WERI-Rb-1 (cell line): ENCODE measurements around the gene TAAR6.

ENCODE experiments used
- DNase-seq: peaks from one replicate; pipeline ENCODE4 v3.0.0-alpha.2; 2020
- H3K27ac ChIP-seq: fragments of 250-450 bp; sonication (Bioruptor Pico); 2 replicates; pipeline ENCODE4 v1.5.1; 2020; ENCODE audit warnings: mild to moderate bottlenecking, moderate library complexity
- H3K27me3 ChIP-seq: fragments of 250-450 bp; sonication (Bioruptor Pico); 2 replicates; pipeline ENCODE4 v1.5.1; 2021; ENCODE audit warnings: mild to moderate bottlenecking, low read depth, moderate library complexity; ENCODE audit not compliant: insufficient read depth, severe bottlenecking
- H3K36me3 ChIP-seq: fragments of 250-450 bp; sonication (Bioruptor Pico); 2 replicates; pipeline ENCODE4 v1.5.1; 2020; ENCODE audit warnings: mild to moderate bottlenecking, moderate library complexity
- H3K4me3 ChIP-seq: 2 replicates; pipeline ENCODE4 v1.5.1; 2011; ENCODE audit warnings: low read depth, mild to moderate bottlenecking, control low read depth, low read length
- H3K9me3 ChIP-seq: fragments of 250-450 bp; sonication (Bioruptor Pico); 2 replicates; pipeline ENCODE4 v1.5.1; 2021; ENCODE audit warnings: mild to moderate bottlenecking, moderate library complexity; ENCODE audit not compliant: severe bottlenecking
- TF ChIP-seq, protein P1 (sequence below): IDR thresholded peaks from 2 replicates; pipeline ENCODE4 v1.5.1; 2011; ENCODE audit warnings: low read depth, mild to moderate bottlenecking, control low read depth, inconsistent platforms, low read length

TAAR6 gene

DNA sequence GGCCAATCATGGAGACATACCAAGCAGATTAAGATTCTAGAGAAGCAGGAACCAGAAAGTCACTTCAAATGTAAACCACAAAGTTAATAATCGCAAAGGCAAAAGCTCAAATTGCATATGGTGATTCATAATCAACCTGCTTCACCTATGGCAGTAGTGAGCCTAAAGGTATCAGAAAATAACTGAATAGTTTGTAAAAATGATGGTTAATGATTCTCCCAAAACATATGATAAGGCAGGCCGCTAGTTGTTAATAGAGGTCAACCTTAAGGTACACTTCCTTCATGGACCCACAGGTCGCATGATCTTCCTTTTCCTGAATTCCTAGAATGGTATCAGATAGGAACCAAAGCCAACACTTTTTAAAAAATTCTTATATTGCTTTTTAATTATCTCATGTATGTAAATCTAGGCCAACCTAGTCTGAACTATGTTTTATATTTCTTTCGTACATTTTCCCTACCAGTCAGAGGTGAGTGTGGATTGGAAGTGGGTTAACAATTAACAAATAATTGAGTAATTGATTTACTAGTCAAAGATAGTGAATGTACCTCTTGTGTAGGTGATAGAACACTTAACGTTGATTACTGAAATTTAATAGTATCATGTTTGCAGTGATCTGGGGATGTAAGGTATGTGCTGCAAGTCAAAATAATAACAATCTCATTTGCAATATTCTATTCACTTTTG, 37.6 kb downstream of the TAAR6 start:
- H3K27me3 ChIP-seq = peaks cover 76% of the 10 kb centered on the region
- no peak overlapping the region for H3K4me3 ChIP-seq
- TF ChIP-seq, protein P1, sequence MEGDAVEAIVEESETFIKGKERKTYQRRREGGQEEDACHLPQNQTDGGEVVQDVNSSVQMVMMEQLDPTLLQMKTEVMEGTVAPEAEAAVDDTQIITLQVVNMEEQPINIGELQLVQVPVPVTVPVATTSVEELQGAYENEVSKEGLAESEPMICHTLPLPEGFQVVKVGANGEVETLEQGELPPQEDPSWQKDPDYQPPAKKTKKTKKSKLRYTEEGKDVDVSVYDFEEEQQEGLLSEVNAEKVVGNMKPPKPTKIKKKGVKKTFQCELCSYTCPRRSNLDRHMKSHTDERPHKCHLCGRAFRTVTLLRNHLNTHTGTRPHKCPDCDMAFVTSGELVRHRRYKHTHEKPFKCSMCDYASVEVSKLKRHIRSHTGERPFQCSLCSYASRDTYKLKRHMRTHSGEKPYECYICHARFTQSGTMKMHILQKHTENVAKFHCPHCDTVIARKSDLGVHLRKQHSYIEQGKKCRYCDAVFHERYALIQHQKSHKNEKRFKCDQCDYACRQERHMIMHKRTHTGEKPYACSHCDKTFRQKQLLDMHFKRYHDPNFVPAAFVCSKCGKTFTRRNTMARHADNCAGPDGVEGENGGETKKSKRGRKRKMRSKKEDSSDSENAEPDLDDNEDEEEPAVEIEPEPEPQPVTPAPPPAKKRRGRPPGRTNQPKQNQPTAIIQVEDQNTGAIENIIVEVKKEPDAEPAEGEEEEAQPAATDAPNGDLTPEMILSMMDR = no peak
- DNase-seq = no peak
- peaks cover 3% of the 10 kb centered on the region for H3K9me3 ChIP-seq
- H3K36me3 ChIP-seq = no peaks in the 10 kb centered on the region
- H3K27ac ChIP-seq = no peak overlapping the region

DNA sequence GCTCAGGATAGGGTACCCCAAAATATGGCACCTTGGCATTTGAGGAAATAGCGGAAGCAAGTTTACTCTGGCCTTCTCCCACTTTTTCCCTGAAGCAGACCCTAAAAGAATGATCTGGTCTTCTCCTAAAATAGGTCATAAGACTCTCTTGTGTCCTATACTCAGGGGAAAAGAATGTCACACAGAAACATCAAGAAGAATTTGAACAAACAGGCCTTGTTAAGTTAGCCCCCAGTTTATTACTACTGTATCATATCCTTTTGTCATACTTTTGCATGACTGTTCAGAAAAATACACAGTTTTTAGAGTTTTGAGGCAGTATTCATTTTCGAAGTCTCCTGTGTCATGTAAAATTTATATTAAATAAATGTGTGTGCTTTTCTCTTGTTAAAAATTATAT, 41.5 kb downstream of the TAAR6 start:
- H3K27me3 ChIP-seq = peaks cover 90% of the 10 kb centered on the region
- no peak overlapping the region for H3K27ac ChIP-seq
- H3K4me3 ChIP-seq = no peak overlapping the region
- TF ChIP-seq, protein P1 = no peak
- H3K36me3 ChIP-seq = no peaks in the 10 kb centered on the region
- H3K9me3 ChIP-seq = no peaks in the 10 kb centered on the region
- no peak for DNase-seq

DNA sequence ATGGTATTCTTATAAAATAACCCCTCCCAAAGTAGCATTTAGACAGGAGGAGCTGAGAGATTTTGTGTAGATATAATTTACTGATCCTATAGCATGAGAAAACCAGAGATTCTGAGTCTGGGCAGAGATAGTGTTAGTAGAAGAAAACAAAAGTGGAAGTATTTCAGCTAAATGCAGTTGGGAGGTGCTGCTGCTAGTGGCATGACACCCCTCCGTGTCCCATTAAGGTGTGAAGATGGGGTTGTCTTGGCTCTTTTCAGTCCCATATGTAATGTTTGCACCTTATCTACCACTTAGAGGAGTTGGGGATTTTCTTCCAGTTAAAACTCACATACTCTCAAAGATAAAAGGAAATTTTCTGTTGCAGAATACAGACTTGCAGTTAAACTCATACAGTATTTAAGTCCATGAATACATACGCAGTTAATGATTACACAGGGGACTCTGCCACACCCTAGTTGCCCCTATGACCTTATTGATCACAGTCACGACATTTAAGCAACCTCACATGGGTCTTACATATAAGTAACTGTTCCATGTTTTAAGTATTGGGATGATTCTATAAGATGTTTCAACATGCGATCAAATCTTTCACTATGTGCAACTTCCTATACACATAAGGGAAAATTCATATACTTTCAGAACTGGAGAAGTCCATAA, 42.5 kb downstream of the TAAR6 start:
- DNase-seq = no peak
- TF ChIP-seq, protein P1 = no peak
- no peaks in the 10 kb centered on the region for H3K9me3 ChIP-seq
- no peak overlapping the region for H3K4me3 ChIP-seq
- no peak overlapping the region for H3K27ac ChIP-seq
- H3K36me3 ChIP-seq = no peaks in the 10 kb centered on the region
- H3K27me3 ChIP-seq = peaks cover 88% of the 10 kb centered on the region

DNA sequence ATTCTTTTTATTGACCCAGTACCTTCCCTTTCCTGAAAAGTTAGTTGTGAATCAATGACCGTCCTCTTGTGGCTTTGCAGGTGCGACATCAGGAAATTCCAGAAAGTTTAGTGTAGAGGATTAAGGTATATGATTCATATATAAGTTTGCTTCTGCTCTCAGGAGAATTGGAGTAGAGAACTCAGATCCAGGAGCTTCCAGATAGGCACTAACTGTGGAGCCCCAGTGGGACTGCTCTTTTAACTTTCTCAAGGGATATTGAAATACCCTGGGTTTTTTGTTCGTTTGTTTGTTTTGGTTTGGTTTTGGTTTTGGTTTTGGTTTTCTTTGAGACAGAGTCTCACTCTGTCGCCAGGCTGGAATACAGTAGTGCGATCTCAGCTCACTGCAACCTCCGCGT, 44.4 kb downstream of the TAAR6 start:
- TF ChIP-seq, protein P1 = no peak
- Histone ChIP-seq H3K4me3 (no peak overlapping the region), H3K36me3 (no peaks in the 10 kb centered on the region), H3K27me3 (peaks cover 85% of the 10 kb centered on the region), H3K27ac (no peak overlapping the region), H3K9me3 (no peaks in the 10 kb centered on the region)
- no peak for DNase-seq

DNA sequence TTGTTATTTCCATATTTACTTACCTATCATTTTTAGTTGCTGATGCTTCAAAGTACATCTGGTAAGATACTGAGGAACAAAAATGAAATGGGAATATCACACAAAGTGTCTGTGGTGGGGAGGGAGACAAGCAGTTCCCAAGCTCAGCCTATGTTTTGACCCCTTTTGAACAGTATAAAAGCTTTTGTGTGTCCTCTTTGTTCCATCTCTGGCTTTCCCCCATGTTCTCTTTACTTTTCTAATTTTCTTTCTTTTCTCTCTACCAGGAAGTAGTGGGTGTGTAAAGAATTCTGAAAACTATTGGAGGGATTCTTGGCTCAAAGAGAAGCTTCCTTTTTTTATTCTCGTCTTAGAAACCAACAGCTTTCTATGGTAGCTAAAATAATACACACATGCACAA, 46.6 kb downstream of the TAAR6 start:
- H3K9me3 ChIP-seq = no peaks in the 10 kb centered on the region
- no peak overlapping the region for H3K4me3 ChIP-seq
- TF ChIP-seq, protein P1 = no peak
- no peaks in the 10 kb centered on the region for H3K36me3 ChIP-seq
- DNase-seq = no peak
- no peak overlapping the region for H3K27ac ChIP-seq
- peaks cover 84% of the 10 kb centered on the region for H3K27me3 ChIP-seq
